Epidermal melanocyte (primary cell): Measurements from ENCODE around the gene DHFR2.
"Not testable (repeated sequence)": the region's sequence is repeated elsewhere in the genome, so short reads cannot be mapped to it uniquely, and the experiment has no call there.

Experiments used
- DNase-seq: peaks from one replicate; pipeline ENCODE4 v3.0.0; 2011; ENCODE audit warnings: low spot score; ENCODE audit not compliant: insufficient read length

DHFR2 gene

GRCh38 chr3:94065819-94066480 lies 3.2 kb upstream of the DHFR2 start:
- DNase-seq: no peak

GRCh38 chr3:94065122-94065521 lies 2.4 kb upstream of the DHFR2 start:
- no peak for DNase-seq

GRCh38 chr3:94064243-94064860 lies 1.6 kb upstream of the DHFR2 start:
- DNase-seq: no peak

GRCh38 chr3:94063496-94064119 lies 892 bp upstream of the DHFR2 start:
- DNase-seq: no peak

GRCh38 chr3:94061297-94061696 lies 1.4 kb downstream of the DHFR2 start:
- DNase-seq: no peak

GRCh38 chr3:94050546-94050945 lies 12.2 kb downstream of the DHFR2 start:
- no peak for DNase-seq

- DNase-seq: no peak
These were observed 13.4 kb downstream of the DHFR2 start for GRCh38 chr3:94049267-94049666.

- DNase-seq: no peak
These were observed 16.2 kb downstream of the DHFR2 start for GRCh38 chr3:94046533-94046932.

GRCh38 chr3:94044100-94044936 lies 18.4 kb downstream of the DHFR2 start:
- DNase-seq: not testable (repeated sequence)

- no peak for DNase-seq
These were observed 19.4 kb downstream of the DHFR2 start for GRCh38 chr3:94043285-94043684.

- no peak for DNase-seq
These were observed 25.7 kb downstream of the DHFR2 start for GRCh38 chr3:94036909-94037507.

- DNase-seq: no peak
These were observed 34.5 kb downstream of the DHFR2 start, which contains the start of gene STX19 for GRCh38 chr3:94028093-94028837. STX19 (minus strand) TSS chr3:94028597; CDS start chr3:94015269, 13,328 bp downstream.

- DNase-seq: no peak
These were observed 36.1 kb downstream of the DHFR2 start for GRCh38 chr3:94026623-94027022.

- no peak for DNase-seq
These were observed 38.3 kb downstream of the DHFR2 start for GRCh38 chr3:94024385-94024784.

- DNase-seq: no peak
These were observed 42.4 kb downstream of the DHFR2 start for GRCh38 chr3:94020293-94020692.

- no peak for DNase-seq
These were observed 43.1 kb downstream of the DHFR2 start for GRCh38 chr3:94019659-94020058.

GRCh38 chr3:94015025-94015424 lies 47.7 kb downstream of the DHFR2 start:
- DNase-seq: no peak

GRCh38 chr3:94012185-94012584 lies 50.5 kb downstream of the DHFR2 start:
- no peak for DNase-seq

- DNase-seq: no peak
These were observed 51.4 kb downstream of the DHFR2 start for GRCh38 chr3:94011233-94011711.

- no peak for DNase-seq
These were observed 53.1 kb downstream of the DHFR2 start for GRCh38 chr3:94009608-94010007.

- DNase-seq: no peak
These were observed 54.5 kb downstream of the DHFR2 start for GRCh38 chr3:94008253-94008652.
